ENCODE data around the gene MICAL2.

GRCh38 chr11:12301379-12301778 is 191.0 kb downstream of the MICAL2 start:
- no peak for TF ChIP-seq CTCF (IDR thresholded peaks at IDR 0.05)
- no peak for TF ChIP-seq POLR2A (IDR thresholded peaks at IDR 0.05)
